HG02870 (cell line): ENCODE data around the gene F3.
A peak's percentile ranks its signal among the peaks of the same experiment; 100 is the strongest.
"Not testable (repeated sequence)": the region's sequence is repeated elsewhere in the genome, so short reads cannot be mapped to it uniquely, and the experiment has no call there.

Experiments used
- ATAC-seq: cut with Tn5 transposase; IDR thresholded peaks from one replicate; pipeline ENCODE4 v1.9.1; 2021; ENCODE audit warnings: mild to moderate bottlenecking, moderate library complexity; ENCODE audit not compliant: unreplicated experiment

The F3 gene

GRCh38 chr1:94541246-94542087 is at the start of gene F3:
F3 (minus strand) TSS chr1:94541759; CDS start chr1:94541636, 123 bp downstream.
- peak; percentile 92 for ATAC-seq

DNA sequence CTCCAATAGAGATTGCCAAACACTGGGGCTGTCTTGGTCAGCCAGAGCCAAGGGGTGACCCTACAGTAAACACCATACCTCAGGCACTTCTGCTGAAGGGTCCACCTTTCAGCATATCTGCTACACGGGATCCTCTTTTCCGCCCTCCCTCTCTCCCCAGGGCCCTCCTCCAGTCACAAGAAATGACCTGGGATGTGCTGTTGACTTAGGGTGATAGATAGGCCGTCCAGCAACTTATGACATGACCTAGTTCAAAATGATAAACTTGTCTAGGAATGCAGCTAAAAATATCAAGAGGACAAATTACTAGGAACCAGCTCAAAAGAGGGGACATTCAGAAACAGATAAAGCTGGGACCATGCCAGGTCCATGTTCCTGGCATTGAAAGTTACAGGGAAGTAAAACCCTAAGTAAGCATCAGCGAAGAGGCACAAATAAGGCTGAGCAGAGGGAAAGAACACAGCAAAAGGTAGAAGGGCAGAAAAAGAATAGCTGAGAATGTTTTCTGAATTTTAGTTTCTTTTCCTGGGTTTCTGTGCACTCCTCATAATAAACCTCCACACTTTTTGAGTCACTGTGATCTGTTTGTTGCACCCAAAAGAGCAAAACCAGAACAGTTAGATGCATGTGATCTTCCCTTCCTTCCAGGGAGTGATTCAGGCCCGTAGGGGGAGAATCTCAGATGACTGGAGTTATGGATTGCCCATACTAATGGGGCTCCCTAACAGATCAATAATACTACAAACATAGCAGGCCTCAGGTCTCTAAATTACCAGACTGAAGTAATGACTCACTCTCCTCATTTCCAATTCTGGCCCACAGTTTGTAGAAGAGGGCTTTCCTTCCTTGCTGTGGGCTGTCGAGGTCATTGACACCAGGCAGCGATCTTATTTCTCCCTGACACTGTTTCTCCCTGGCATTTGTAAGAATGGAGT is 48.9 kb upstream of the F3 start:
- ATAC-seq, result no peak

GRCh38 chr1:94589728-94590127 is 48.2 kb upstream of the F3 start:
- ATAC-seq, result no peak

DNA sequence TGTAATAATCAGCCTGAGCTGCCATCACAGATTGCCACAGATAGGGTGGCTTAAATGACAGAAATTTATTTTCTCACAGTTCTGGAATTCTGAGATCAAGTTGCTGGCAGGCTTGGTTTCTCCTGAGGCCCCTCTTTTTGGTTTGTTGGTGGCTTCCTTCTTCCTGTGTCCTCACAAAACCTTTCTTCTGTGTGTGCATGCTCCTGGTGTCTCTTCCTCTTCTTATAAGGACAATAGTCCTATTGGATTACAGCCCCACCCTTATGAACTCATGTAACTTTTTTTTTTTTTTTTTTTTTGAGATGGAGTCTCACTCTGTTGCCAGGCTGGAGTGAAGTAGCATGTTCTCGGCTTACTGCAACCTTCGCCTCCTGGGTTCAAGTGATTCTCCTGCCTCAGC is 41.0 kb upstream of the F3 start:
- no peak for ATAC-seq

DNA sequence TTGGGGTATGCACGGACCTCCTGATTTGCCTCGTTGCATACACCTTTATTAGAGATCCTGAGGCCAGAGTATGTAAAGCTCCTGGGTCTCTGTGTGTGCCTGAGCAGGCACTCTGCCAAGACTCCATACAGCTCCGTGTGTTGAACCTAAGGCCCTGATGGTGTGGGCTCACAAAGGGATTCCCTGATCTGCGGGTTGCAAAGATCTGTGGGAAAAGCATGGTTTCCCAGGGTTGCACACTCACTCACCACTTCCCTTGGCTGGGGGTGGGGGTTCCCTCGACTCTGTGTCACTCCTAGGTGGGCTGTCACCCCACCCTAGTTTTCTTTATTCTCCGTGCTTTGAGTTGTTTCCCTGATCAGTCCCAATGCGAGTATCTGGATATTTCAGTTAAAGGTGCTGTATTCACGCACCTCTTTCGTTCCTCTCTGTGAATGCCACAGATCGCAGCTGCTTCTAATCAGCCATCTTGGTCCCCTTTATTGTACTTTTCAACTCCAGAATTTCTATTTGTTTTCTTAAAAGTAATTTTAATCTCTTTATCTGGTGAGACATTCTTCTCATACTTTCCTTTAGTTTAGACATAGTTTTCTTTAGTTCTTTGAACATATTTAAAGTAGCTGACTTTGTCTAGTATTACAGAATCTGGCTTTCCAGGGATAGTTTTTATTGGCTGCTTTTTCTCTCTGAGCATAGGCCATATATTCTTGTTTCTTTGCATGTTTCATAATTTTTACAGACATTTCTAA is 39.0 kb upstream of the F3 start:
- ATAC-seq, result no peak

DNA sequence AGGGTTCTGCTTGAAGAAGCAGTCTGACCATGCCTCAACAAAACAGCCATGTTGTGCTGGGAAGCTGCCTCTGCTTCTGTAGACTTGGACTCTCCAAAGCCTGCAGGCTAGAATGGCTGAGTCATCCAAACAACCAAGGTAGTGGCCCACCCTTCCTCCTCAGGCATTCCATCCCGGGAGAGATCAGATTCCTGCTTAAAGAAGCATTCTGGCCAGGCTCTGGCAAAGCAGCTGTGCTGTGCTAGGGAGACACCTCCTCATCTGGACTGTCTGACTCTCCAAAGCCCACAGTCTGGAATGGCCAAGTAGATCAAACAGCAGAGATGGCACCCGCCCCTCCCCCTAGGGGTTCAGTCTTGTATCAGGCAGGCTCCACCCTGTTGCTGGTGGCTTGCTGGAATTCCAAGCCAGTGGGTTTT is 38.3 kb upstream of the F3 start:
- no peak for ATAC-seq

DNA sequence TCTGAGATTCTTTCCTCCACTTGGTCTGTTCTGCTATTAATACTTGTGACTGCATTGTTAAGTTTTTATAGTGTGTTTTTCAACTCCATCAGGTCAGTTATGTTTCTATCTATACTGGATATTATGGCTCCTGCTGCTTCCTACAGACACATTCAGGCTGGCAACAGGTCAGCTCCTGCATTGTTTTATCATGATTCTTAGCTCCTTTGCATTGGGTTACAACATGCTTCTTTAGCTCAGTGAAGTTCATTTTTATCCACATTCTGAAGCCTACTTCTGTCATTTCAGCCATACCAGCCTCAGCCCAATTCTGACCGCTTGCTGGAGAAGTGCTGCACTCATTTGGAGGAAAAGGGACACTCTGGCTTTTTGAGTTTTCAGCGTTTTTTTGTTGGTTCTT is 37.3 kb upstream of the F3 start:
- no peak for ATAC-seq

- not testable (repeated sequence) for ATAC-seq
Observed at GRCh38 chr1:94573917-94574316, 32.4 kb upstream of the F3 start.

GRCh38 chr1:94572780-94573179 is 31.2 kb upstream of the F3 start:
- no peak for ATAC-seq

DNA sequence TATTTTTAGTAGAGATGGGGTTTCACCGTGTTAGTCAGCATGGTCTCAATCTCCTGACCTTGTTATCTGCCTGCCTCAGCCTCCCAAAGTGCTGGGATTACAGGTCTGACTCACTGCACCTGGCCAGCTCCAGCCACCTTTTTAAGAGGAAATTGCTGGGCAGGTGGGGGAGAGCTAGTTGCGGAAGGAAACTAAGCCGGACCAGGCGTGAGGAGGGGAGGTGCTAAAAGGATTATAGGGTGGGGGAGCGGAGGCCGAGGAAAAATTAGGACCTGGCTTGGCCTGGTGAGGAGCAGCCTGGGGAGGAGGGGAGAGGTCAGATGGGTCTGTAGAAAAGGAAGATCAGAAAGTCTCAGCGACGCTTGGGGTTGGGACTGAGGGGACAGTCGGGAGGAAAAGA is 29.4 kb upstream of the F3 start:
- ATAC-seq, result not testable (repeated sequence)

DNA sequence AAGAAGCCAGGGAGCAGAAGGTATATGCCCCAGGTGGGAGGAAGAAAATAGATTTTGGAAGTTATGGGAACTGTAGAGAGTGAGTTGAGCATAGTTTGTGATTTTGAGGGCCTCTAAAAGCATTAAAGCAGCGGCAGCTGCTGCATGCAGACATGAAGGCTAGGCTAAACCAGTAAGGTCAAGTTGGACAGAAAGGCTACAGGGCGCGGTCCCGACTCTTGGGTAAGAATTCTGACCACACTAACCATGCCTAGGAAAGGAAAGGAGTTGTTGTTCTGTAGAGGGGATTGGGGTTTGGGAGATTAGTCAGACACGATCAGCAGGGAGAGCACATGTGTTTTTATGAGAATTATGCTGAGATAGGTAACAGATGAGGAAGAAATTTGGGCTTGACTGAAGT is 27.2 kb upstream of the F3 start:
- ATAC-seq, result not testable (repeated sequence)

DNA sequence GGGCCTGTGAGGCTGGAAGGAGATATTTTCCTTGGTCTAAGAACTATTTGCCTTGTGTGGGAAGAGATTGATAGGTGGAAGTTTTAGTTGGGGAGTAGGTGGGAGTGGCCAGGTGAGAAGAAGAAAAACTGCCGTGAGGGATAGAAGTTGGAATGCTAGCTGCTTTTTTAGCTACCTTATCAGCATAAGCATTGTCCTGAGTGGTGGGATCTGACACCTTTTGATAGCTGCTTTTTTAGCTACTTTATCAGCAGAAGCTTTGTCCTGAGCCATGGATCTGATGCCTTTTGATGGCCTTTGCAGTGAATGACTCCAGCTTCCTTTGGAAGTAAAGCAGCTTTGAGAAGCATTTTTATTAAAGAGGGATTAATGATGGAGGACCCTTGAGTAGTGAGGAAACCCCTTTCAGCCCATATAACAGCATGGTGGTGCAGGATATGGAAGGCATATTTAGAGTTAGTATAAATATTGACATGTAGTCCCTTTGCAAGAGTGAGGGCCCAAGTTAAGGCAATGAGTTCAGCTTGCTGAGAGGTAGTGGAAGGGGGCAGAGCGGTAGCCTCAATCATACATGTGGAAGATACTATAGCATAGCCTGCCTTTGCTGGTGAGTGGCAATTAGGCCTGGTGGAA is 26.5 kb upstream of the F3 start:
- ATAC-seq, result not testable (repeated sequence)

- ATAC-seq, result not testable (repeated sequence)
Observed at GRCh38 chr1:94566436-94566835, 24.9 kb upstream of the F3 start.

DNA sequence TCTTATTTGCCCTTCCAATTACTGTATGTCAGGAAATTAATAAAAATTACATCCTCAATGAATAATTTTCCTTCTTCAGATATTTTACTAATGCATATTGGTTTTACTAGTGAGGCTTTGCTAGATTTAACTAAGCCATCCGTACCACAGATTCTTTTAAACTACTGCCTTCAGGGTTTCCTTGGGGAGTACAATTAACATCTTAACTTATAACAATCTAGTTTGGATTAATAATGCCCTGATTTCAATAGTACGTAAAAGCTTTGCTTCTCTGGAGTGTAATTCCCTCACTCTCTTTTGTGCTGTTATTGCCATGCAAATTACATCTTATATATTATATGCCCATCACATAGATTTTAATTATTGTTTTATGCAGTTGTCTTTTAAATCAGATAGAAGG is 24.3 kb upstream of the F3 start:
- no peak for ATAC-seq

DNA sequence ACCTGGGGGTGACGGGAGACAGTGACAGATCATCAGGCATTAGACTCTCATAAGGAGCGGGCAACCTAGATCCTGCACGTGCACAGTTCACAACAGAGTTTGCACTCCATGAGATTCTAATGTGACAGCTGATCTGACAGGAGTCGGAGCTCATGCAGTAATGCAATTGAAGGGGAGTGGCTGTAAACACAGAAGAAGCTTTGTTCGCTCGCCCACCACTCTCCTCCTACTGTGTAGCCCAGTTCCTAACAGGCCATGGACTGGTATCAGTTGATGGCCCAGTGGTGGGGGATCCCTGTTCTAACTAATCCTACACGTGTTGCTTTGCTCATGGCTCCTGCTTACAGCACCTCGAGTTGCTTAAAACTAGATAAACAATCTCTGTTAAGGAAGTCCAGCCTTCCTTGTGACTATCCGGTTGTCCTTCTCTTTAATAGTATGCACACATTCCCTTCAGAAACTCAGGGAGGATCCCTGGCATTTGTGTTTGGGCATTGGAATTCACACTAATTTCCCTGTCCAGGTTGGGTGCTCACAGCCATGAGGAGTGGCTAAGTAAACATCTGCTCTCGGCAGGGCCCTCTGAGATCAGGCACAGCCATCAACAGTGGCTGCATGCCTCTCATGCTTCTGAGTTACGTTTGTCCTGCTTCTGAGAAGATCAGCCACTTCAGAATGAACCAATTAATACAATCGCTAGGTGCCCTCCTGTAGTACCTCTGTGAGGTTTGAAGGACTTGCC is 21.1 kb upstream of the F3 start:
- no peak for ATAC-seq

- no peak for ATAC-seq
Observed at GRCh38 chr1:94560333-94560732, 18.8 kb upstream of the F3 start.

DNA sequence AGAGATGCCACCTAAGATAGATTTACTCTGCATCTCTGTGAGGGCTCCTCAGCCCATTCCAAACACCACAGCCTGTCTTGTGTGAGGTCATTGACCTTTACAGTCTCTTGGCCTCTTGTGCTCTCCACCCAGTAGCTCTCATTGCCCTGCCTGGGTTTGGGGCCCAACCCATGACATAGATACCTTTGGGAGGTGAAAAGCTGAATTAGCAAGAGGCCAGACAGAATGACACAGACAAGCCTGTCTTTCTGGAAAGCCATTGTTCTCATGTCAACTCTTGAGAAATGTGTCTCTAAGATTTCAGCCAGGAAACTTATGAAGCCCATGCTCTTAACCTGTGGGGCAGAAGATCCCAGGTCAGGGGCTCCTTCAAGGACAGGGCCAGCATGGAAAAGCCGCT is 18.4 kb upstream of the F3 start:
- no peak for ATAC-seq

DNA sequence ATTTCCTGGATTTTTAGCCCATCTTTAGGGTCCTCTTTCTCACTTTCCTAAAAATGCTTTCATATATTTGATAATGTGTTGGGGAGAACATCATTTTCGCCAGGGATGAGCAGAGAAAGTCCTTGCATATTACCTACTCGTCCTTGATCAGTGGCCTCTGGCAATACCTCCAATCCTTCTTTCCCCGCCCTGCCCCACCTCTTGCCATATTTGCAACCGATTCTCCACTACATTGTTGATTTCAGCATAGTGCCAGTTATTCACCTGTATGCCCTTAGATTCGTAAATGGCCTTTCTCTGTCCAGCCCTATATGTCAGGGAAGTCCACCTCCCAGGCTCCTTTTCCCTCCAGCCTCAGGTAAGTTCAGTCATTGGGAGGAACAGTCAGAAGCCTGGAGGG is 13.5 kb upstream of the F3 start:
- no peak for ATAC-seq

- no peak for ATAC-seq
Observed at GRCh38 chr1:94554580-94554979, 13.0 kb upstream of the F3 start.

DNA sequence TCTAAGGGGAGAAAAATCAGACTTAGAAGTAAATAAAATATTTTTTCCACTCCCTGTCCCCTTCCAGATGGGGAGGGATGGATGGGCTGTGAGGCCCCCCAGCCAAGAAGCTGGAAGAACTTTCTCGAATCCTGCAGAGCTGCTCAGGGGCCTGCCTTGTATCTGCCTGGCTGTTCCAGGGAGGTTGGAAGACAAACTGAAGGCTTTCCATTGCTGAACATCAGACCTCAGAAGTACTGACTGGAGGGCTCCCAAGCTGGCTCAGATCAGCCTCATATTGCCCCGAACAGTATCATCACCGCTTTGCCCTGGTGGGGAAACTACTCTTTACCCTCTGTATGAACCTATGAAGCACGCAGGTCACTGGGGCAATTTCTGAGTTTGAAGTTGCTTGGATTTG is 12.4 kb upstream of the F3 start:
- no peak for ATAC-seq
